Body of pancreas (tissue), 4 donors: ENCODE results near the gene LMNTD1. TPM values are rescaled to one million over a fixed set of nuclear protein-coding genes. Genes with fewer than 3 reads are reported as not detected.
"Not testable (repeated sequence)": the region's sequence is repeated elsewhere in the genome, so short reads cannot be mapped to it uniquely, and the experiment has no call there.

Experiments used
- ATAC-seq: fragments of 150-250 bp; one replicate; pipeline ENCODE4 v1.9.1; 2016
- DNase-seq, 4 donors: peaks; one replicate each; pipeline ENCODE4 v3.0.0-alpha.2; 2019
- H3K27ac ChIP-seq, 4 donors: fragments of 200-600 bp; sonication (generic); 1 replicate in 3 of 4; 2 replicates in 1 of 4; pipeline versions ENCODE4 v1.5.1 to v1.6.1; 2016 to 2019; ENCODE audit warnings: mild to moderate bottlenecking in 1 of 4, mixed read lengths in 1 of 4, moderate library complexity in 1 of 4
- H3K27me3 ChIP-seq, 2 donors: fragments of 200-600 bp; sonication (generic); one replicate each; pipeline ENCODE4 v1.6.0; 2016; ENCODE audit warnings: mild to moderate bottlenecking in 1 of 2
- H3K36me3 ChIP-seq, 2 donors: fragments of 200-600 bp; sonication (generic); replicated peaks in 1 of 2; 2 replicates each; pipeline ENCODE4 v1.5.1; 2016; ENCODE audit warnings: low read depth in 2 of 2; ENCODE audit not compliant: insufficient read depth in 1 of 2
- H3K4me1 ChIP-seq: fragments of 200-600 bp; sonication (generic); one replicate; pipeline ENCODE4 v1.6.0; 2016
- H3K4me3 ChIP-seq, 2 donors: fragments of 200-600 bp; sonication (generic); 1 replicate in 1 of 2; 2 replicates in 1 of 2; pipeline ENCODE4 v1.5.1; 2016 to 2019
- H3K9me3 ChIP-seq, 3 donors: fragments of 200-600 bp; sonication (generic); 1 replicate in 2 of 3; 2 replicates in 1 of 3; pipeline ENCODE4 v1.5.1; 2016
- CTCF ChIP-seq, 7 experiments: fragments of 450-650 bp in 4 of 7; fragments of 200-600 bp in 3 of 7; sonication (generic) in 3 of 7; IDR thresholded peaks; one replicate each; pipeline ENCODE4 v1.5.1; 2016 to 2019; ENCODE audit warnings: antibody characterized with exemption in 7 of 7
- POLR2A ChIP-seq, 3 donors: fragments of 450-650 bp; IDR thresholded peaks; one replicate each; pipeline ENCODE4 v1.6.1; 2016; ENCODE audit warnings: antibody characterized with exemption in 3 of 3, mild to moderate bottlenecking in 2 of 3
- WGBS, 2 donors: methylation state at CpG; one replicate each; pipeline ENCODE4 v1.1.5; 2017; 5-methylcytosine and 5-hydroxymethylcytosine counted together
- intact Hi-C: fragments of 100-400 bp; cut with DNase I; formaldehyde crosslinking; loops from one replicate; pipeline ENCODE4 v1.15.1; 2023
- total RNA-seq, 2 donors: library from RNA; depleted of rRNA; stranded (reverse); fragments of >200 nt; gene quantifications; one replicate each; pipeline ENCODE4 v1.1.0, GENCODE V29; 2016

LMNTD1 gene
- total RNA-seq, 2 donors from 2014 or later = 1.3 to 21.4 TPM

GRCh38 chr12:25494926-25495325, 58.2 kb downstream of the LMNTD1 start:
- ATAC-seq = no peak

DNA sequence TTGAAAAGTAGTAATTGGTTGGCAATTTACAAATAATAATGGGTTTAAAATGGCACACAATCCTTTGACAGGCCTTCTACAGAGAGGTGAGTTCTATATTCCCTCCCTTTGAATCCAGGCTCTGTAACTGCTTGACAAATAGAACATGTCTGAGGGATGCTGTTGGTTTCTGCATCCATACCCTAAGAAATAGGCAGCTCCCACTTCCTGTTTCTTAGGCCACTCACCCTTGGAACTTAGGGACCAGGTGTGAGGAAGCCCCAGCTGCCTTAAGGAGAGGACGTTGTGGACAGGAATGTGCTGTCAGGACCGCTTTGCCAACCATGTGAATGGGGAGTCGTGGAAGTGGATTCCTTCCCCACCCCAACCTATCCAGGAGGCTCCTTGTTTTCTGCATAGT, 59.4 kb downstream of the LMNTD1 start:
- H3K27ac ChIP-seq = no peak overlapping the region
- no peaks in the 10 kb centered on the region for H3K36me3 ChIP-seq
- WGBS, 2 donors = 68 to 84% methylated on average over 3 of the region's 3 CpGs
- intact Hi-C loops = no loop called here
- no peaks in the 10 kb centered on the region for H3K4me1 ChIP-seq
- ATAC-seq (no peak), DNase-seq (no peak)
- no peak overlapping the region for H3K4me3 ChIP-seq
- no peaks in the 10 kb centered on the region for H3K9me3 ChIP-seq
- H3K27me3 ChIP-seq = no peaks in the 10 kb centered on the region
- TF ChIP-seq POLR2A (IDR thresholded peaks at IDR 0.05) = no peak
- no peak for TF ChIP-seq CTCF (IDR thresholded peaks at IDR 0.05)

More at GRCh38 chr12:25494926-25495325, 58.2 kb downstream of the LMNTD1 start:
- WGBS, 2 donors = 33 to 44% methylated on average over 2 of the region's 2 CpGs
- Histone ChIP-seq H3K4me1 (no peaks in the 10 kb centered on the region), H3K4me3 (no peak overlapping the region), H3K27ac (no peak overlapping the region), H3K36me3 (no peaks in the 10 kb centered on the region), H3K9me3 (no peaks in the 10 kb centered on the region), H3K27me3 (no peaks in the 10 kb centered on the region)
- intact Hi-C loops = no loop called here
- DNase-seq = no peak
- TF ChIP-seq CTCF (IDR thresholded peaks at IDR 0.05) (no peak), POLR2A (IDR thresholded peaks at IDR 0.05) (no peak)

GRCh38 chr12:25491396-25492325, 61.4 kb downstream of the LMNTD1 start:
- intact Hi-C loops = no loop called here
- TF ChIP-seq POLR2A (IDR thresholded peaks at IDR 0.05) = no peak
- no peak for TF ChIP-seq CTCF (IDR thresholded peaks at IDR 0.05)
- no peaks in the 10 kb centered on the region for H3K4me1 ChIP-seq
- WGBS, 2 donors = 56 to 71% methylated on average over 4 of the region's 4 CpGs
- H3K27ac ChIP-seq = no peak overlapping the region
- no peaks in the 10 kb centered on the region for H3K9me3 ChIP-seq
- DNase-seq = no peak
- ATAC-seq = no peak
- no peaks in the 10 kb centered on the region for H3K36me3 ChIP-seq
- no peak overlapping the region for H3K4me3 ChIP-seq
- no peaks in the 10 kb centered on the region for H3K27me3 ChIP-seq

DNA sequence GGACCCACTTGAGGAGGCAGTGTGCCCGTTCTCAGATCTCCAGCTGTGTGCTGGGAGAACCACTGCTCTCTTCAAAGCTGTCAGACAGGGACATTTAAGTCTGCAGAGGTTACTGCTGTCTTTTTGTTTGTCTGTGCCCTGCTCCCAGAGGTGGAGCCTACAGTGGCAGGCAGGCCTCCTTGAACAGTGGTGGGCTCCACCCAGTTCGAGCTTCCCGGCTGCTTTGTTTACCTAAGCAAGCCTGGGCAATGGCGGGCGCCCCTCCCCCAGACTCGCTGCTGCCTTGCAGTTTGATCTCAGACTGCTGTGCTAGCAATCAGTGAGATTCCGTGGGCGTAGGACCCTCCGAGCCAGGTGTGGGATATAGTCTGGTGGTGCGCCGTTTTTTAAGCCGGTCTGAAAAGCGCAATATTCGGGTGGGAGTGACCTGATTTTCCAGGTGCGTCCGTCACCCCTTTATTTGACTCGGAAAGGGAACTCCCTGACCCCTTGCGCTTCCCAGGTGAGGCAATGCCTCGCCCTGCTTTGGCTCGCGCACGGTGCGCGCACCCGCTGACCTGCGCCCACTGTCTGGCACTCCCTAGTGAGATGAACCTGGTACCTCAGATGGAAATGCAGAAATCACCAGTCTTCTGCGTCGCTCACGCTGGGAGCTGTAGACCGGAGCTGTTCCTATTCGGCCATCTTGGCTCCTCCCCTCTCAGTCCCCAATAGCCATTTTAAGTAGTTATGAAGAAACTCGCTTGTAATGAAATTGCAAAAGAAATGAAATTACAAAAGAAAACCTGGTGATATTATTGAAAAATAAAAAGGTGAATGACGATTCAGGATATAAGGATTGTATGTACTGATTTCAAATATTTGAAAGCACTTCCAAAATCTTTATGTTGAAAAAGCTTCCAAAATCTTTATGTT, 63.9 kb downstream of the LMNTD1 start:
- H3K9me3 ChIP-seq, H3K27ac ChIP-seq, H3K36me3 ChIP-seq, DNase-seq, ATAC-seq, H3K27me3 ChIP-seq, H3K4me3 ChIP-seq, intact Hi-C loops, H3K4me1 ChIP-seq: not testable (repeated sequence)
- WGBS, 2 donors = 72 to 87% methylated on average over 21 to 24 of the region's 33 CpGs

- DNase-seq = no peak
- Histone ChIP-seq H3K27ac (no peak overlapping the region), H3K36me3 (no peaks in the 10 kb centered on the region), H3K4me1 (no peaks in the 10 kb centered on the region), H3K4me3 (no peak overlapping the region), H3K27me3 (no peaks in the 10 kb centered on the region), H3K9me3 (no peaks in the 10 kb centered on the region)
- TF ChIP-seq CTCF (IDR thresholded peaks at IDR 0.05) = no peak
- TF ChIP-seq POLR2A (IDR thresholded peaks at IDR 0.05) = no peak
- WGBS, 2 donors = 21 to 30% methylated on average over 5 of the region's 5 CpGs
- intact Hi-C loops = no loop called here
- no peak for ATAC-seq
Measured at GRCh38 chr12:25482625-25483024, 70.5 kb downstream of the LMNTD1 start.
